Astrocyte of the cerebellum (primary cell): Measurements from ENCODE around the gene TBC1D22B.
"Not testable (repeated sequence)": the region's sequence is repeated elsewhere in the genome, so short reads cannot be mapped to it uniquely, and the experiment has no call there.

Experiments used
- DNase-seq: peaks from one replicate; pipeline ENCODE4 v3.0.0-alpha.2; 2011; ENCODE audit warnings: low read depth
- H3K4me3 ChIP-seq: 2 replicates; pipeline ENCODE4 v1.5.1; 2011; ENCODE audit warnings: mild to moderate bottlenecking, low read depth, low read length, moderate library complexity
- CTCF ChIP-seq: IDR thresholded peaks from 2 replicates; pipeline ENCODE4 v1.5.1; 2012; ENCODE audit warnings: low read length, low read depth, moderate library complexity, mild to moderate bottlenecking; ENCODE audit errors: missing control alignments
- in situ Hi-C: cut with HindIII; loops from 2 replicates; pipeline ENCODE4 v1.10.0; 2017; ENCODE audit warnings: low sequenced_read_pairs

The TBC1D22B gene

GRCh38 chr6:37323580-37323979, 66.0 kb downstream of the TBC1D22B start:
- DNase-seq: no peak
- H3K4me3 ChIP-seq: no peak overlapping the region
- in situ Hi-C loops: no loop called here
- TF ChIP-seq CTCF: no peak

GRCh38 chr6:37324131-37325033, 66.8 kb downstream of the TBC1D22B start:
- DNase-seq: no peak
- no peak for TF ChIP-seq CTCF
- no peak overlapping the region for H3K4me3 ChIP-seq
- in situ Hi-C loops: no loop called here

GRCh38 chr6:37330345-37330744, 72.8 kb downstream of the TBC1D22B start:
- in situ Hi-C loops, DNase-seq, H3K4me3 ChIP-seq: not testable (repeated sequence)

GRCh38 chr6:37331047-37331446, 73.5 kb downstream of the TBC1D22B start:
- DNase-seq: no peak
- TF ChIP-seq CTCF: no peak
- in situ Hi-C loops: no loop called here
- H3K4me3 ChIP-seq: no peak overlapping the region

- no peak for DNase-seq
- no peak for TF ChIP-seq CTCF
- no peak overlapping the region for H3K4me3 ChIP-seq
- in situ Hi-C loops: no loop called here
Observed at GRCh38 chr6:37332894-37333293, 75.3 kb downstream of the TBC1D22B start.

GRCh38 chr6:37334047-37334446, 76.5 kb downstream of the TBC1D22B start:
- DNase-seq: no peak

GRCh38 chr6:37338317-37338716, 80.7 kb downstream of the TBC1D22B start:
- DNase-seq, H3K4me3 ChIP-seq, in situ Hi-C loops: not testable (repeated sequence)

More at GRCh38 chr6:37334047-37334446, 76.5 kb downstream of the TBC1D22B start:
- no peak overlapping the region for H3K4me3 ChIP-seq
- no peak for TF ChIP-seq CTCF
- in situ Hi-C loops: no loop called here
